HepG2 (cell line): ENCODE measurements around the gene SGMS1. TPM values are rescaled to one million over a fixed set of nuclear protein-coding genes. Genes with fewer than 3 reads are reported as not detected.

ENCODE experiments used
- ATAC-seq: fragments of 200-7000 bp; cut with Tn5 transposase; 3 replicates; pipeline ENCODE4 v1.9.1; 2020; ENCODE audit warnings: mild to moderate bottlenecking, moderate library complexity
- BruUV-seq: library from RNA; stranded (reverse); fragments of 400-500 nt; replicated peaks from 2 replicates; lab custom pipeline; 2021; lab: Mats Ljungman, UMichigan
- CTCF ChIA-PET: fragments of 300-600 bp; formaldehyde crosslinking; extraction: SDS; loops from one replicate; lab custom pipeline; 2021; ENCODE audit warnings: low total read pairs, inconsistent platforms, low intra/inter-chr PET ratio; lab: Yijun Ruan, JAX
- POLR2A ChIA-PET: fragments of 350-600 bp; sonication (Branson Sonifier 250); formaldehyde crosslinking; loops from one replicate; lab custom pipeline; 2020; ENCODE audit warnings: antibody characterized with exemption, inconsistent platforms; lab: Yijun Ruan, JAX
- DNase-seq: peaks from one replicate; pipeline ENCODE4 v3.0.0-alpha.2; 2015; ENCODE audit warnings: low spot score
- FAIRE-seq: peaks from 3 replicates; lab custom pipeline; 2011; peaks lifted over from hg19 to GRCh38; lab: Jason Lieb, UNC
- H2AFZ ChIP-seq: one replicate; pipeline ENCODE4 v1.6.1; 2011; ENCODE audit warnings: low read length, inconsistent platforms
- H3K27ac ChIP-seq: fragments of 300-600 bp; 3 replicates; pipeline ENCODE4 v1.8.0; 2011; ENCODE audit warnings: mixed run types, mild to moderate bottlenecking, mixed read lengths, low read length, inconsistent platforms; ENCODE audit not compliant: insufficient read depth; ENCODE audit errors: extremely low read length
- H3K27me3 ChIP-seq, 2 experiments: fragments of 200-600 bp in 1 of 2; 2 replicates in 1 of 2; 3 replicates in 1 of 2; pipeline versions ENCODE4 v1.6.0 to v1.8.0; 2011; ENCODE audit warnings: low read length in 2 of 2, mild to moderate bottlenecking in 2 of 2, moderate library complexity in 2 of 2, inconsistent platforms in 1 of 2; ENCODE audit not compliant: insufficient read depth in 2 of 2, control insufficient read depth in 1 of 2
- H3K36me3 ChIP-seq, 2 experiments: fragments of 200-600 bp in 1 of 2; replicated peaks in 1 of 2; 2 replicates in 1 of 2; 3 replicates in 1 of 2; pipeline versions ENCODE4 v1.5.1 to v1.8.0; 2011; ENCODE audit warnings: low read length in 2 of 2, inconsistent platforms in 1 of 2; ENCODE audit not compliant: insufficient read depth in 2 of 2, control insufficient read depth in 1 of 2
- H3K4me1 ChIP-seq: 2 replicates; pipeline ENCODE4 v1.5.1; 2012; ENCODE audit warnings: low read length, inconsistent platforms; ENCODE audit not compliant: insufficient read depth
- H3K4me2 ChIP-seq: 2 replicates; pipeline ENCODE4 v1.6.0; 2011; ENCODE audit warnings: low read depth, low read length, inconsistent platforms
- H3K4me3 ChIP-seq, 3 experiments: fragments of 200-600 bp in 1 of 3; sonication (generic), shearing (Covaris generic) in 1 of 3; replicated peaks in 1 of 3; 2 replicates each; pipeline ENCODE4 v1.5.1; 2011 to 2016; ENCODE audit warnings: low read length in 3 of 3, inconsistent platforms in 2 of 3, low read depth in 2 of 3, mild to moderate bottlenecking in 2 of 3, control low read depth in 1 of 3, mixed read lengths in 1 of 3; ENCODE audit not compliant: insufficient read depth in 1 of 3
- H3K79me2 ChIP-seq: one replicate; pipeline ENCODE4 v1.6.1; 2011; ENCODE audit warnings: low read length, inconsistent platforms; ENCODE audit not compliant: insufficient read depth
- H3K9ac ChIP-seq: 2 replicates; pipeline ENCODE4 v1.6.0; 2011; ENCODE audit warnings: mild to moderate bottlenecking, low read depth, low read length, inconsistent platforms; ENCODE audit not compliant: insufficient read depth
- H3K9me3 ChIP-seq: 2 replicates; pipeline ENCODE4 v1.5.1; 2012; ENCODE audit warnings: mild to moderate bottlenecking, low read length
- H4K20me1 ChIP-seq: 2 replicates; pipeline ENCODE4 v1.6.0; 2011; ENCODE audit warnings: inconsistent platforms, mild to moderate bottlenecking, low read length, moderate library complexity; ENCODE audit not compliant: insufficient read depth
- ATM ChIP-seq: fragments of 450-650 bp; IDR thresholded peaks from 2 replicates; pipeline ENCODE4 v1.7.1; 2017; ENCODE audit warnings: mild to moderate bottlenecking, borderline replicate concordance
- CERS6 ChIP-seq: sonication (generic); formaldehyde crosslinking; IDR thresholded peaks from 2 replicates; pipeline ENCODE4 v1.5.0; 2020; ENCODE audit warnings: missing genetic modification reagents
- HMGXB4 ChIP-seq, 2 experiments: sonication (generic) in 1 of 2; formaldehyde crosslinking in 1 of 2; IDR thresholded peaks; 2 replicates each; pipeline versions ENCODE4 v1.4.0 to v1.6.1; 2018 to 2020; ENCODE audit warnings: missing genetic modification reagents in 2 of 2, borderline replicate concordance in 1 of 2, low read depth in 1 of 2, mild to moderate bottlenecking in 1 of 2, missing biosample characterization in 1 of 2
- POLR2A ChIP-seq, 2 experiments: IDR thresholded peaks; 2 replicates each; pipeline ENCODE4 v1.6.1; 2011; ENCODE audit warnings: low read depth in 2 of 2, low read length in 2 of 2, mild to moderate bottlenecking in 1 of 2, moderate library complexity in 1 of 2; ENCODE audit not compliant: insufficient read depth in 1 of 2
- YEATS4 ChIP-seq: sonication (generic); formaldehyde crosslinking; IDR thresholded peaks from 2 replicates; pipeline ENCODE4 v1.4.0; 2020; ENCODE audit warnings: missing genetic modification reagents, borderline replicate concordance
- ZMAT5 ChIP-seq: sonication (generic); formaldehyde crosslinking; IDR thresholded peaks from 2 replicates; pipeline ENCODE4 v1.5.0; 2020; ENCODE audit warnings: mild to moderate bottlenecking, low read depth, missing genetic modification reagents, borderline replicate concordance
- ZNF546 ChIP-seq: sonication (generic); formaldehyde crosslinking; conservative IDR thresholded peaks from 2 replicates; pipeline ENCODE4 v1.8.1; 2023; ENCODE audit warnings: mild to moderate bottlenecking, missing genetic modification reagents
- ZNF7 ChIP-seq: IDR thresholded peaks from 2 replicates; pipeline ENCODE4 v1.6.1; 2016; ENCODE audit warnings: missing biosample characterization, missing genetic modification reagents
- WGBS: methylation state at CpG from one replicate; pipeline ENCODE4 v1.1.6; 2017; ENCODE audit warnings: low lambda C conversion rate; 5-methylcytosine and 5-hydroxymethylcytosine counted together
- in situ Hi-C: cut with HindIII; loops from 2 replicates; pipeline ENCODE4 v1.10.0; 2017; ENCODE audit warnings: low pct_unique_long_range_greater_than_20kb; ENCODE audit not compliant: extremely low pct_ligation_motif_present
- intact Hi-C: fragments of 100-400 bp; cut with micrococcal nuclease; formaldehyde crosslinking; loops from one replicate; pipeline ENCODE4 v1.10.0; 2022; ENCODE audit not compliant: unreplicated experiment
- polyA plus RNA-seq, 8 experiments: library from polyadenylated mRNA; depleted of rRNA in 3 of 8; stranded (reverse) in 7 of 8; unstranded in 1 of 8; fragments of >200 nt; fragmentation: Illumina TruSeq in 4 of 8; extraction: Trizol in 4 of 8; gene quantifications; 2 replicates each; pipeline versions ENCODE4 v1.2.1 to v1.2.3, GENCODE V29; 2011 to 2016; ENCODE audit warnings: low read depth in 4 of 8, missing spikeins in 1 of 8, mixed read lengths in 1 of 8; ENCODE audit not compliant: insufficient read depth in 1 of 8
- total RNA-seq, 5 experiments: library from RNA; depleted of rRNA; stranded (reverse); fragments of >200 nt; fragmentation: Illumina TruSeq; extraction: Trizol; gene quantifications; 2 replicates each; pipeline ENCODE4 v1.2.3, GENCODE V29; 2016; ENCODE audit warnings: low read depth in 1 of 5

The SGMS1 gene
- total and polyA plus RNA-seq, 2 of the 13 experiments (the other 11 are each of a cell fraction or from before 2014, with no cell fraction given) = 6.5 to 15.1 TPM

GRCh38 chr10:50438049-50438936 lies 185.5 kb downstream of the SGMS1 start:
- Histone ChIP-seq H3K27me3 (no peaks in the 10 kb centered on the region), H2AFZ (no peak overlapping the region), H3K79me2 (no peaks in the 10 kb centered on the region), H3K27ac (no peak overlapping the region), H3K9ac (no peak overlapping the region), H4K20me1 (no peaks in the 10 kb centered on the region), H3K4me3 (no peak overlapping the region), H3K4me1 (no peaks in the 10 kb centered on the region), H3K4me2 (no peak overlapping the region), H3K36me3 (no peaks in the 10 kb centered on the region), H3K9me3 (no peaks in the 10 kb centered on the region)
- POLR2A ChIA-PET = no interaction called here
- in situ Hi-C loops (no loop called here), intact Hi-C loops (no loop called here)
- no peak for DNase-seq
- CTCF ChIA-PET = no interaction called here
- no peak for FAIRE-seq
- no TSS peak for BruUV-seq
- ATAC-seq = no peak
- 82% methylated on average over 6 of the region's 6 CpGs for WGBS
- TF ChIP-seq CERS6 (CRISPR knock-in tag) = no peak
- no peak for TF ChIP-seq ZMAT5
- no peak for TF ChIP-seq ZNF7 (CRISPR knock-in tag)
- TF ChIP-seq HMGXB4 (CRISPR knock-in tag; IDR thresholded peaks at IDR 0.05; ENCODE audit: borderline replicate concordance in 1 of 2, low read depth in 1 of 2) = no peak
- no peak for TF ChIP-seq POLR2A (IDR thresholded peaks at IDR 0.05; ENCODE audit: insufficient read depth in 1 of 2, low read depth in 2 of 2, low read length in 2 of 2)
- no peak for TF ChIP-seq ZNF546 (CRISPR knock-in tag)
- no peak for TF ChIP-seq YEATS4 (CRISPR knock-in tag)
- TF ChIP-seq ATM = no peak
